ENCODE measurements around the gene MTUS2.

DNA sequence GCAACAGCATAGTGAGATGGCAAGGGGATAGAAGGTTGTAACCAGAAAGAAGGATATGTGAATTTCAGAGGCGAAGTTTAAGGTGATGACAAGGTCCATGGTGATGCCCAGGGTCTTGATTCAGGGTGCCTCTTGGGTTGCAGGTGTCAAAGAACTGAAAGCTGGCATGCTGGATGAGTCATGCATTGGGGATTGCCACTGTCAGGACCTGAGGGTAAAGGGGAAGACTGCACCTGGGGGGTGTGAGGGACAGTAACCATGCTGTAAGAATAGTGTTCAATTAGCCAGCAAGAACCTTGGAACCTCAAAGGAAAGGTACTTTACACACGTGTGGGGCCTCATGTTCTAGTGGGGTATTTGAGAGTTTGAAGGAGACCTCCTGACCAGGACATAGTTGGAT is 495.7 kb downstream of the MTUS2 start:
- TF ChIP-seq, protein P1, sequence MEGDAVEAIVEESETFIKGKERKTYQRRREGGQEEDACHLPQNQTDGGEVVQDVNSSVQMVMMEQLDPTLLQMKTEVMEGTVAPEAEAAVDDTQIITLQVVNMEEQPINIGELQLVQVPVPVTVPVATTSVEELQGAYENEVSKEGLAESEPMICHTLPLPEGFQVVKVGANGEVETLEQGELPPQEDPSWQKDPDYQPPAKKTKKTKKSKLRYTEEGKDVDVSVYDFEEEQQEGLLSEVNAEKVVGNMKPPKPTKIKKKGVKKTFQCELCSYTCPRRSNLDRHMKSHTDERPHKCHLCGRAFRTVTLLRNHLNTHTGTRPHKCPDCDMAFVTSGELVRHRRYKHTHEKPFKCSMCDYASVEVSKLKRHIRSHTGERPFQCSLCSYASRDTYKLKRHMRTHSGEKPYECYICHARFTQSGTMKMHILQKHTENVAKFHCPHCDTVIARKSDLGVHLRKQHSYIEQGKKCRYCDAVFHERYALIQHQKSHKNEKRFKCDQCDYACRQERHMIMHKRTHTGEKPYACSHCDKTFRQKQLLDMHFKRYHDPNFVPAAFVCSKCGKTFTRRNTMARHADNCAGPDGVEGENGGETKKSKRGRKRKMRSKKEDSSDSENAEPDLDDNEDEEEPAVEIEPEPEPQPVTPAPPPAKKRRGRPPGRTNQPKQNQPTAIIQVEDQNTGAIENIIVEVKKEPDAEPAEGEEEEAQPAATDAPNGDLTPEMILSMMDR (IDR thresholded peaks at IDR 0.05 in 2 of 3, conservative IDR thresholded peaks at IDR 0.05 in 1 of 3; ENCODE audit: insufficient read depth in 2 of 3, low read depth in 1 of 3, low read length in 3 of 3): no peak
- TF ChIP-seq ZBTB49 (CRISPR knock-in tag; IDR thresholded peaks at IDR 0.05; ENCODE audit: borderline replicate concordance) (no peak), TSHZ1 (CRISPR knock-in tag; IDR thresholded peaks at IDR 0.05) (no peak), RNF219 (CRISPR knock-in tag; IDR thresholded peaks at IDR 0.05) (no peak), ZNF175 (CRISPR knock-in tag; IDR thresholded peaks at IDR 0.05; ENCODE audit: low read depth) (no peak), MYBL2 (IDR thresholded peaks at IDR 0.05; ENCODE audit: low read depth) (no peak), MYBL2 (CRISPR knock-in tag; IDR thresholded peaks at IDR 0.05; ENCODE audit: borderline replicate concordance) (no peak), SP1 (CRISPR knock-in tag; IDR thresholded peaks at IDR 0.05) (no peak), PML (IDR thresholded peaks at IDR 0.05; ENCODE audit: low read length) (no peak), ZNF133 (CRISPR knock-in tag; IDR thresholded peaks at IDR 0.05) (no peak), ATF7 (IDR thresholded peaks at IDR 0.05) (no peak)

Measured in K562 (cell line).